ENCODE measurements around the gene MINDY4. TPM values are rescaled to one million over a fixed set of nuclear protein-coding genes. Genes with fewer than 3 reads are reported as not detected.

MINDY4 gene
- total and polyA plus RNA-seq, 2 of the 4 experiments (the other 2 are of a cell fraction), result 1.8 to 3.6 TPM

- no peaks in the 10 kb centered on the region for H3K79me1 ChIP-seq (ENCODE audit: low read depth in 1 of 2, low read length in 2 of 2)
- H3K27ac ChIP-seq (ENCODE audit: insufficient read depth, low read length), result no peak overlapping the region
- no peak overlapping the region for H3K23ac ChIP-seq (ENCODE audit: low read depth, low read length)
- H2AFZ ChIP-seq (replicated peaks; ENCODE audit: low read length, poor library complexity), result no peak overlapping the region
- H4K20me1 ChIP-seq (ENCODE audit: insufficient read depth, low read length), result no peaks in the 10 kb centered on the region
- H3K27me3 ChIP-seq (ENCODE audit: control insufficient read depth, insufficient read depth, low read length), result no peaks in the 10 kb centered on the region
- no peak overlapping the region for H4K5ac ChIP-seq (ENCODE audit: low read depth, low read length)
- DNase-seq, result no peak
- H3K36me3 ChIP-seq (ENCODE audit: control insufficient read depth, insufficient read depth, low read length), result no peaks in the 10 kb centered on the region
- H2AK5ac ChIP-seq (ENCODE audit: low read depth, low read length), result peak overlapping the region; percentile 51; the same call in 1 of the 2 replicates
- TF ChIP-seq CEBPB (IDR thresholded peaks at IDR 0.05; ENCODE audit: low read depth, low read length) (no peak), MAFK (IDR thresholded peaks at IDR 0.05; ENCODE audit: low read depth, low read length) (peak; percentile 58), MXI1 (IDR thresholded peaks at IDR 0.05; ENCODE audit: borderline replicate concordance, low read depth, low read length) (no peak), RFX5 (IDR thresholded peaks at IDR 0.05; ENCODE audit: low read depth, low read length) (no peak), CTCF (conservative IDR thresholded peaks at IDR 0.05; ENCODE audit: low read depth, low read length) (no peak)
- ATAC-seq (ENCODE audit: low read depth), result no peak
- no TSS peak for BruUV-seq (replicated peaks)
- WGBS, 2 experiments (ENCODE audit: extremely low coverage in 2 of 2, insufficient read length in 1 of 2), result 100% methylated on average over 3 of the region's 7 CpGs; no CpG with 5 or more reads in 1 of the 2 experiments
- dilution Hi-C loops (cut with HindIII; ENCODE audit: low sequenced_read_pairs, unreplicated experiment) (no loop called here), in situ Hi-C loops (cut with MboI; ENCODE audit: low sequenced_read_pairs) (no loop called here), intact Hi-C loops (cut with micrococcal nuclease) (no loop called here)
- H2AK9ac ChIP-seq (replicated peaks; ENCODE audit: low read depth, low read length, poor library complexity), result no peak overlapping the region
- H3K56ac ChIP-seq (ENCODE audit: extremely low read depth, insufficient read depth, low read length), result no peak overlapping the region
- no peak overlapping the region for H3K4me2 ChIP-seq (ENCODE audit: low read depth, low read length)
- H2BK120ac ChIP-seq (ENCODE audit: low read depth, low read length), result no peak overlapping the region
- no peak overlapping the region for H3K4me3 ChIP-seq (ENCODE audit: insufficient read depth, low read depth, low read length)
- no peak overlapping the region for H2BK15ac ChIP-seq (ENCODE audit: low read depth, low read length)
- no peak overlapping the region for H3K4ac ChIP-seq (ENCODE audit: low read depth, low read length)
- H3K4me1 ChIP-seq (ENCODE audit: control insufficient read depth, insufficient read depth, low read length), result peaks cover 11% of the 10 kb centered on the region
- POLR2A ChIA-PET (ENCODE audit: unreplicated experiment), result no interaction called here
- no peak overlapping the region for H3K9ac ChIP-seq (ENCODE audit: low read depth, low read length)
- H4K8ac ChIP-seq (ENCODE audit: low read depth in 2 of 2, low read length in 2 of 2), result no peak overlapping the region
- H3K9me1 ChIP-seq (ENCODE audit: insufficient read depth, low read length), result peaks cover 11% of the 10 kb centered on the region; the same call in 1 of the 2 replicates
- no peak overlapping the region for H3K14ac ChIP-seq (replicated peaks; ENCODE audit: low read depth, low read length)
- no peaks in the 10 kb centered on the region for H3K9me3 ChIP-seq (ENCODE audit: control insufficient read depth, insufficient read depth, low read length)
- H3K18ac ChIP-seq (ENCODE audit: low read depth, low read length), result no peak overlapping the region
- H2BK5ac ChIP-seq (ENCODE audit: low read depth, low read length, poor library complexity, severe bottlenecking), result no peak overlapping the region
- H2BK20ac ChIP-seq (ENCODE audit: low read depth, low read length), result no peak overlapping the region
- CTCF ChIA-PET, result interaction anchor here (1.1 kb wide), 1 partner anchor 22 kb away, joined by 3 read pairs; no protein-coding TSS in a partner anchor
- no peak overlapping the region for H4K91ac ChIP-seq (ENCODE audit: insufficient read depth, low read depth, low read length)
Measured at GRCh38 chr7:30916767-30917166, 145.6 kb downstream of the MINDY4 start.

All from IMR-90 (cell line).